Measurements from ENCODE around the gene SRSF9. TPM values are rescaled to one million over a fixed set of nuclear protein-coding genes. Genes with fewer than 3 reads are reported as not detected.

SRSF9 gene
- total and polyA plus RNA-seq, 12 donors, result 25.4 to 54.7 (median 32.0) TPM

- intact Hi-C loops (cut with DNase I), result no loop called here
- no peak overlapping the region for H3K4me3 ChIP-seq
- H3K27ac ChIP-seq, result peak overlapping the region in 1 of 10 donors; percentile 58
- no peaks in the 10 kb centered on the region for H3K9me3 ChIP-seq
- no peaks in the 10 kb centered on the region for H3K27me3 ChIP-seq
- H3K36me3 ChIP-seq, result peaks cover 0 to 9% (median 0%) of the 10 kb centered on the region in 9 donors
- H3K4me1 ChIP-seq, result peaks cover 0 to 4% (median 0%) of the 10 kb centered on the region in 9 donors
- 94 to 95% methylated on average over 9 of the region's 9 CpGs for WGBS, 2 donors
- ATAC-seq, result no peak
- TF ChIP-seq CTCF (IDR thresholded peaks at IDR 0.05), result no peak
- DNase-seq, result no peak
These were observed 11.6 kb upstream of the SRSF9 start for GRCh38 chr12:120481022-120481767.

GRCh38 chr12:120480211-120480610 is 10.7 kb upstream of the SRSF9 start:
- intact Hi-C loops (cut with DNase I), result no loop called here
- no peak overlapping the region for H3K4me3 ChIP-seq
- no peaks in the 10 kb centered on the region for H3K27me3 ChIP-seq
- peaks cover 0 to 10% (median 0%) of the 10 kb centered on the region in 9 donors for H3K4me1 ChIP-seq
- peaks cover 0 to 9% (median 0%) of the 10 kb centered on the region in 9 donors for H3K36me3 ChIP-seq
- no peaks in the 10 kb centered on the region for H3K9me3 ChIP-seq
- H3K27ac ChIP-seq, result peak overlapping the region in 1 of 10 donors; percentile 58
- DNase-seq (no peak), ATAC-seq (no peak)
- no peak for TF ChIP-seq CTCF (IDR thresholded peaks at IDR 0.05)
- 63 to 75% methylated on average over 1 of the region's 1 CpG for WGBS, 2 donors

- ATAC-seq (no peak), DNase-seq (no peak)
- TF ChIP-seq CTCF (IDR thresholded peaks at IDR 0.05), result no peak
- H3K9me3 ChIP-seq, result no peaks in the 10 kb centered on the region
- H3K27me3 ChIP-seq, result no peaks in the 10 kb centered on the region
- intact Hi-C loops (cut with DNase I), result no loop called here
- 96 to 100% methylated on average over 1 of the region's 1 CpG for WGBS, 2 donors
- H3K4me3 ChIP-seq, result no peak overlapping the region
- peaks cover 0 to 17% (median 0%) of the 10 kb centered on the region in 9 donors for H3K4me1 ChIP-seq
- H3K36me3 ChIP-seq, result peaks cover 0 to 9% (median 0%) of the 10 kb centered on the region in 9 donors
- H3K27ac ChIP-seq, result no peak overlapping the region
These were observed 9.9 kb upstream of the SRSF9 start for GRCh38 chr12:120479458-120479857.

GRCh38 chr12:120475643-120476042 is 6.1 kb upstream of the SRSF9 start:
- WGBS, 2 donors, result 93 to 95% methylated on average over 1 of the region's 1 CpG
- H3K4me3 ChIP-seq, result no peak overlapping the region
- TF ChIP-seq CTCF (IDR thresholded peaks at IDR 0.05), result no peak

More at GRCh38 chr12:120475643-120476042, 6.1 kb upstream of the SRSF9 start:
- no peak for DNase-seq
- Histone ChIP-seq H3K27me3 (no peaks in the 10 kb centered on the region), H3K9me3 (no peaks in the 10 kb centered on the region), H3K36me3 (no peaks in the 10 kb centered on the region), H3K4me1 (peaks cover 0 to 35% (median 2%) of the 10 kb centered on the region in 9 donors), H3K27ac (no peak overlapping the region)
- intact Hi-C loops (cut with DNase I), result no loop called here
- no peak for ATAC-seq

All from heart right ventricle (tissue), 16 donors.